HG03575 (cell line): ENCODE results near the gene PDZD8.

ENCODE experiments used
- ATAC-seq: cut with Tn5 transposase; IDR thresholded peaks from one replicate; pipeline ENCODE4 v1.9.1; 2021; ENCODE audit not compliant: unreplicated experiment, insufficient number of reproducible peaks, low FRiP score; ENCODE audit errors: extremely low read depth

Gene PDZD8

GRCh38 chr10:117266812-117267211, 108.4 kb downstream of the PDZD8 start:
- no peak for ATAC-seq

GRCh38 chr10:117266400-117266799, 108.8 kb downstream of the PDZD8 start:
- no peak for ATAC-seq

DNA sequence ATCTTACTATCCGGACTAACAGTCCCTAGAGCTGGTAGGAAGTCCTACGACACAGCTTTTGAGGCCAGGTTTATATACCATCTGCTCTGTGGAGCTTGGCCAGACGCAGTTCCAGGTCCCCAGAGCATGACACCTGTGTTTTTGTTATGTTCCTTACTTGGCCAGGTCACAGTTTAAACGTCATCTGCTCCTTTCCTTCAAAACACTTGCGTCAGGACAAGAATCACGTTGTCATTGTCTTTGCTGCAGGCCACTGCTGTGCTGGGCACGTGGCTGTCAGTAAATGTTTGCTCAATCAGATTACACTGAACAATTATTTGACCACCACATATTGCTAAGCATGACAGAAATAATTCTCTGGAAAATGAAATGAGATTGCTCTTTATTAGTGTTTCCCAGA, 110.5 kb downstream of the PDZD8 start:
- ATAC-seq = no peak

GRCh38 chr10:117262903-117263293, 112.3 kb downstream of the PDZD8 start:
- ATAC-seq = no peak

- no peak for ATAC-seq
These were observed 112.8 kb downstream of the PDZD8 start for GRCh38 chr10:117262291-117262902.

DNA sequence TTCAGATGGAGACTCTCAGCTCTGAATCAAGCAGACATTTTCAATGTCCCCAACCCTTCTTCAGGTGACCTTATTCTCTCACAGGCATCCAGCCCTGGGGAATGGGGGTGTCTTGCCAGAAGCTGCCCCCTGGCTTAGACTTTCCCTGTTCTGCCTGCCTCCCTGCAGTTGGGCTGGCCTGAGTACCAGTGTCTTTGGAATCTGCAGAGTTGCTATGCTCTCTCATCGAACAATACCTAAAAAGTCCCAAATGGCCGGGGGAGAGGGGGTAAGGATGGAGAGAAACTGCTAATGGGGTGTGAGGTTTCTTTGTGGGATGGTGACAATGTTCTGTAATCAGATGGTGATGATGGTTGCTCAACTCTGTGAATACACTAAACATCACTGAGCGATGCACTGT, 113.7 kb downstream of the PDZD8 start:
- no peak for ATAC-seq

DNA sequence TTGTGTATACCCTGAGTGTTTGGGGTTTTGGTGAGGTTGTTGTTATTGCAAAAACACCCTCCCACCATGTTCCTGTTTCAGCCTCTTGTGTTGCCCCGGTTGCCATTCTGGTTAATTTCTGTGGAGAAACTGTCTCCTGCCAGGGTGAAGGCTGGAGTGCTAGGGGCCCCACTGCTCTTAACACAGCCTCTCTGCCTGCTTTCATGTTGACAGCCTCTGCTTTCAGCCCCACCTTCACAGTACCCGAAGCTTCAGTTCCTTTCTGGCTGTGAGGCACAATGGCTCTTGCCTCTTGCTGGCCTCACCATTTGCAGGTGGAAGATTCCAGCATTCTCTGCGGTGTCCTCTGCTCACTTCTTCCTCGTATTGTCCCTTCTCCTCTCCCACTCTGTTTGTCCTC, 115.2 kb downstream of the PDZD8 start:
- no peak for ATAC-seq

DNA sequence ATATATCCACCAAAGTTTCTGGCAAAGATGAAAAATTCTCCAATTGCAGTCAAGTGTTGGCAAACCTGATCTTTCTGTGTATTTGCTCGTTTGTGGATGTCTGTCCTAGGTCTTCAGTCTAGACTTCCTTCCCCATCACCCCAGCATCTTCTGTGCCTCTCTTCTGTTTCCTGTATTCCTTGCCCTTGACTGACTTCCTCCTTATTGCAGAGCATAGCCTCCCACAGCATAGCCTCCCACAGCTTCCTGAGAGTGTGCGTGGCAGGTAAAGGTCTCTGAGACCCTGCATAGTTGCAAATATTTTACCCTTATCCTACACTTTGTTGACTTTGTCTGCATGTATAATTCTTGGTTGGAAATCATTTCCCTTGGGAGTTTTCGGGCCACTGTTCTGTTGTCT, 116.0 kb downstream of the PDZD8 start:
- no peak for ATAC-seq

- ATAC-seq = no peak
These were observed 117.5 kb downstream of the PDZD8 start for GRCh38 chr10:117257721-117258120.

DNA sequence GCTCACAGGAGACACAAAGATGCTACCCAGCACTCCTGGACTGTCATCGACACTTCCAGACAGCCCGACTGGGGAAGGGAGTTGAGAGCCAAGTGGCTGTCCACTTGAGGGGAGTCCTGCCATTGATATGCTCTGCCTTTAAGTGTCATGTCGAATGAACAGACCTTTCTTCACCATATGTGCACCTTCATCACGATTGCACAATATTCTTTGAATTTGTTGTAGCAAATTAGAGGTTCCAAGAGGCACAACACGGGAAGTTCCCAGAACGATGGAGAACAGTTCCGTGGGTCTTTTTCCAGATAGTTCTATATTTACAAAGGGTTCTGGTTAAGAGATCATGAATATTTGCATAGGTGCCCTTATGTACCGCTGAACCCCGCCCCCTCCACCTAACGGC, 118.3 kb downstream of the PDZD8 start:
- ATAC-seq = no peak

GRCh38 chr10:117255835-117256460, 119.3 kb downstream of the PDZD8 start:
- no peak for ATAC-seq

- ATAC-seq = no peak
These were observed 120.2 kb downstream of the PDZD8 start for GRCh38 chr10:117254774-117255735.

GRCh38 chr10:117254338-117254737, 120.9 kb downstream of the PDZD8 start:
- no peak for ATAC-seq

DNA sequence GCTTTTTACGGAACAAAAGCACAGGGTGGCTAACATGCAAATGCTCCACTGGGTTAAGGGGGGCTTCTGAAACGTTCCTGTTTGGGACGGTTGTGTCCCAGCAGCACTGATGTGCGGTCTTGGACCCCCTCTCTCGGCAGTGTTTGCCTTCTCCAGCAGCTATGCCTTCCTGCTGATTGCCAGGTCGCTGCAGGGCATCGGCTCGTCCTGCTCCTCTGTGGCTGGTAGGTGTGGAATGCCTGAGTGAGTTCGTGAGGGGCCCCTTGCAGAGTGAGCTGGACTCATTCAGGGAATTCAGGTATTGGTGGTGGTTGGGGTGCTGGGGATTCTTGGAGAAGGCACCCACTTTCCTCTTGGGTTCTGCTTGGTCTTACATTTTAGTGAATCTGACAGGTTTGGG, 121.3 kb downstream of the PDZD8 start:
- no peak for ATAC-seq

- ATAC-seq = no peak
These were observed 124.8 kb downstream of the PDZD8 start for GRCh38 chr10:117250411-117250810.

DNA sequence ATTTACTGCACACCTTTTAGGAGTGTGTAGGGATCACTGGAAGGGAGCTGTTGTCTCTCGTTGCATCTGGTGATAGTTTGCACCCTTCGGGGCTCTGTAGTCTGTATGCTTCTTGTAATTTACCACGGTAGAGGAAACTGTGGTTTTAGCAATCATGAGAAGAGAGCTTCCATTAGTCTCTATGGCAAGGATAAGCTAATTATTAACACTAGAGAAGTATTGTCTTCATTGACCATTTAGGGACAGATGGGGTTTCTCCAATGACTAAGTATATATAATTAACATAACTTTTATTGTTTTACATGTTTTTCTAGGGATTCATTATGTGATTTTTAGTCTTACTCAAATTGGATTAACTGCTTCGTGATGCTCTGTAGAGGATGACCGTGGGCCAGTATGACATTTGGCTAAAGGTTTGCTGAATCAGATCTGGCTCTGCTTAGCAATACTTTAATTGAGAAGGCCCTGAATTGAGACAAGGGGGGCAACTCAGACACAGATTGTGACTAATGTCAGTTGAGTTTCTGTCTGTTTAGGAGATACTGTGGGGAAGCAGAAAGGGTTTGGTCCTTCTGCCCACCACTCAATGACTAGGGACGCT, 125.6 kb downstream of the PDZD8 start:
- no peak for ATAC-seq

DNA sequence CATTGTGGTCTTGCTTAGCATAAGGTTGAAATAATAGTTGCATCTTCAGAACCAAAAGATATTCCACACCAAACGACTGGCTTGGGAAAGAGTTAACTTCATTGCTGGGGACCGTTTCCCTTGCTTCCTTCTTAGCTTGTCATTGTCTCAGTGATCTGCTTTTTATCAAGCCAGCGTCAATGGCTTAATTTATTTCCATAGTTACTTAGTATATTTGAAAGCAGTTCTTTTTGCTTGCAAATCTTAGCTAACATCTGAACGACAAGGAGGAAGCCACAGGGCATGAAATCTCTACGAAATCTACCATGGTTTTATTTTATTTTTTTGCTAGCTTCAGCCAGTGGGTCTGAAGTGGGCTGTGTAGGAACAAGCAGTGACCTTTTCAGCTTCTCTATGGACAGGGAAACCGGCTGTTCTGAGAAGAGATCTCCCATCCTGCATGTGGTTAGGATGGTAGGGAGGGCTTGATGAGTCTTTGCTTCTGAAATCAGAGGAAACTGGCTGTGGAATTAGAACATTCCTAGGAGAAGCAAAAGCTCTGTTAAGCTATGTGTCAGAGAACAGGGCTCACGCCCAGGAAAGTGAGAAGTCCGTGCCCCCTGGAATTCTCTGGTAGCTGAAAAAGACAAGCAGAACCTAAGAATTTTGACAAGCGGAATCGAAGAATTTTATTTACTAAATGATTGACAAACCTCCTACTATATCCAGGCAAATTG, 126.3 kb downstream of the PDZD8 start:
- no peak for ATAC-seq

DNA sequence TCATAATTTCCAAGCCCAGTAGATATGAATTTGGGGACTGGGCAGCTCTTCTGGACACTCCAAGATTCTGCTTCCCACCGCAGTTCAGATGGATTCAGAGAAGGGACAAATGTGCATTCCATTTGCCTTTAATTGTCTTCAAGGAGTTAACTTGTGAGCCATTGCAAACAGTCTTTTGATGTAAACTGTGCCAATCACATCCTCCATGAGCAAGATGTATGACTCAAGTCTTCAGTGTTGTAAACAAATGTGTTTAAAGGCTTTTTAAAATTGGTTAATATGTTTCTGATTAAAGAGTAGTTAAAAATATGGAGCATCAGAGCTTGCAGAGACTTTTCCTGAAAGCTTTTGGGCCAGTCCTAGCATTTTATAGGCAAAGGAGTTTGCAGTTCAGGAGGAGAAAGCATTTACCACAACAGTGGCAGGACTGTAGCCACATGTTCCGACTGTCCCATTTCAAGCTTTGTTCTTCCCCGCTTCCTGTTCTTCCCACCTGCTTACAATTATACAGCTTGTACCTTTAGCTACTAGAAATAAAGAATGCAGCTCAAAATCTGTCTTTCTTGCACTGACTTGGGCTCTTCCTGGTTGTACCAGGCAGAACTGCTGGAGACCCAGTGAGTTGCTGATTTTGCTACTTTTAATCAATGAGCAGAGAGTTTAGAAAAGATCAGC, 128.1 kb downstream of the PDZD8 start:
- no peak for ATAC-seq

DNA sequence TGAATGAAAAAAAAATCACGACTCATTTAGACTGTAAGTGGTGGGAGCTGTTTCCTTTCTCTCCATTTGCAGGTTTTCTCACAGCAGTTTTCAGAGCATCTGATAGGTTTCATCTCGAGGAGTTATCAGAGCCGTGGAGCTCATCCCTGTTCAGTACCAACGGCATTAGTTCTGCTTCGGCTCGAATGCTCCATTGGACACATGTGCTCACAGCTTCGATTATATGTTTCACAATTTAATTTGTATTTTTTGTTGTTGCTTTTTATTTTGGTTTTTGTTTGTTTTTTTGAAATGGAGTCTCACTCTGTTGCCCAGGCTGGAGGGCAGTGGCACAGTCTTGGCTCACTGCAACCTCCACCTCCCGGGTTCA, 132.8 kb downstream of the PDZD8 start:
- ATAC-seq = no peak
